Stimulated activated naive CD4-positive, alpha-beta T cell (primary cell): Measurements from ENCODE around the gene TMEM179.

ENCODE experiments used
- DNase-seq, 6 experiments: peaks; one replicate each; lab custom pipeline; 2025; lab: John Stamatoyannopoulos, UW

TMEM179 gene

DNA sequence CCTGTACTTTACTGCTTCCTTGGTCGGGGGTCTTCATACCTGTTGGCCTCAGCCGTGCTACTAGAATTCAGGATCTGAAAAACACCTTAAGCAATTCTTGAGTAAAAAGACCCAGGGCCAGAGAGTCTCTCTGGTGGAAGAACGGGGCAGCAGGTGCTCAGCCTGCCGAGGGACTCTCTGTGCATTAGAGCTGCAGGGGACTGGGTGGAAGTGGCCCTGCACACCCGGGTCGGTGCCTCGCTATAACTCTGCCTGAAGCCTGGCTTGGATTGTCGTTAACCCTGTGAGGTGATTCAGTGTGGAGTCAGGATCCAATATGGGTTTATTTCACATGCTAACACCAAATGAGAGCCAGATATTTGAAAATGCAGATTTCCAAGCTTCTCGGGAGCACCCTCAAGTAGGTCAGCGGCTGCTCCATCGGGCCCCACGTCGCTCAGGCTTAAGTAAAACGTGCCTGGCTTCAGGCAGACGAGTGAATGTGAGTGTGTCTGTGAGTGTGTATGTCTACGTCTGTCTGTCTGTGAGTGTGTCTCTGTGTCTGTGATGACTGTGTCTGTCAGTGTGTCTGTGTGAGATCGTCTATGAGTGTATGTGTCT lies 60.1 kb downstream of the TMEM179 start:
- DNase-seq, result no peak

DNA sequence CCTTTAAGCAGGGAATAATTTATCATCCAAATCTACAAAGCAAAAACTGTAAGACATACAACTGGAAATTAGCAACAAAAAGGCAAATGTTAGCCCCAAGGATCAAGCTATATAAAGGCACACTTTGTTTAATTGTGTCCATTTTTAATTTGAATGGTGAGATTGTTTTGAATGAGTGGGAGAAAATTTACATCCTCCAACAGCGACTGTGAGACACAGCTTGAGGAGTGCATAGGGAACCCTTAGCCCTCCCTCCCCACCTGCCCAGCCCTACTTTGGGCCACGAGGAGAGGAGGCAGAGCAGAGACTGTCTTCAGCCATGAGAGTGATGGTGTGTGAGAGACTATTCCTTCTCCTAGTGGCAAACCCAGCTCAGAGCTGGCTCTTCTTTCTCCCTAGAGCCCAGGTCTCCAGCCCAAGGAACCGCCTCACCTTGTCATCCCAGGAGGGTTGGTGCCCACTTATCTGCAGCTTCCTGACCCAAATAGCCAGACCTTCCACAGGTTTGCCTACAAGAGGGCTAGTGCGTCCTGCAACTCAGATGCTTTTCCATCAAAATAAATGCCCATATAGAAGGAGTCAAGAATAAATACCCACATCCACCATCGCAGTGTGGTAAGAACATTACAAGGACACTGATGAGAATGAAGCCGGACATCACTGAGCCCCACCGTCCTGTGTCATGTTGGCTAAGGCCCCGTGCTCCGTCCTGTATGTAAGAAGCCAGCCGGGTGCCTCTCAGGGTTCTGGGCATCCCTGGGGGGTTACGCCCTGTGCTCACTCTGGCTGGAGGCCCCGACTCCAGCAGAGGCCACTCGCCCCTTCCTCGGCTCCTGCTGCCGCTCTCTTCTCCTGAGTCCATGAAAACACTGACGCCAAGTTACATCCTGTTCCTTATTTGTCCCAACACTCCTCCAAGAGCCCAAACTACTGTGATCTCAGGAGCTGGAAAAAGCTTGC lies 61.4 kb downstream of the TMEM179 start:
- no peak for DNase-seq

DNA sequence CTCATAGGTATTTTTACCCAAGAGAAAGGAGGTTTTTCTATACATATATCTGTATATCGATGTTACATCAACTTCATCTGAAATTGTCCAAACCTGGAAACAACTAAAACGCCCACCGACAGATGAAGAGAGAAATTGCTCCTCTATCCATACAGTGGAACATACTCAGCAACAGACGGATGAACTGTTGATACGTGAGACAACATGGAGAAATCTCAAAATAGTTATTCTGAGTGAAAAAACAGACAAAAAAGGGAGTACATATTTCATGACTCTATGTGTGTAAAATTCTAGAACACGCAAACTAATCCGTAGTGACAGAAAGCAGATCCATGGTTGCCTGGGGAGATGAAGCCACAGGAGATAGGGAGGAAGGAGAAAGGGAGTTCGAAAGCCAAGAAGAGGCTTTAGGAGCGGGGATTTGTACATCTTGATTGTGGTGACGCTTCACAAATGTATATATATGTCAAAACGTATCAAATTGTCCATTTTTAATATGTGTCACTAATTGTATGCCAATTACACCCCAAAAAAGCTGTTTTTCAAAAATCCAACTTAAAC lies 62.6 kb downstream of the TMEM179 start:
- DNase-seq, result no peak
